GM18508 (cell line): ENCODE measurements around the gene IGSF22.
"Not testable (repeated sequence)": the region's sequence is repeated elsewhere in the genome, so short reads cannot be mapped to it uniquely, and the experiment has no call there.

Experiments
- ATAC-seq: cut with Tn5 transposase; IDR thresholded peaks from one replicate; pipeline ENCODE4 v1.9.1; 2021; ENCODE audit warnings: moderate number of reproducible peaks; ENCODE audit not compliant: insufficient read depth, unreplicated experiment

The IGSF22 gene

DNA sequence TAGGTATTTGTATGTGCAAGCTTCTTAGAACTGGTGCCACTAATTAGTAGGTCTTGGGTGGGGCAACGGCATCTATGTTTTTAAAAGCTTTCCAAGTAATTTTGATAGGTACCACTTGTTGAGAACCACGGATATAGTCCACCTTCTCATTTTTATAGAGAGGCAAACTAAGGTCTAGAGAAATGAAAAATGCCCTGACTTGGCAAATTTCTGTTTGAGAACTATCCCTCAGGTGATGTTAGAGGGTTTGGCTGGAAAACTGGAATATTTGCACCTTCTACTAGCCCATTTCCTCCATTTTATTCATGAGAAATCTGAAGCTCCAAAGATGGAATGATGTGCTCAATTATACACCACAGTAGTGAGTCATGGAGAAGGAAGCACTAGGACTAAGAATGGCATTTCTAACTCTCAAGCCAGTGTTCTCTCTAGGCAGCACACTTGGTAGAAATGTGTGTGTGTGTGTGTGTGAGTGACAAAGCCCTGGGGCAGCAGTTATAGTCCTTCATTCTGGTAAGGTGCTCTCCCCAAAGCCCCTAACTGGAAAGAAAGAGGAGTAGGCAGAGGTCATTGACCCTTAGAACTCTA is 29.3 kb downstream of the IGSF22 start:
- no peak for ATAC-seq

DNA sequence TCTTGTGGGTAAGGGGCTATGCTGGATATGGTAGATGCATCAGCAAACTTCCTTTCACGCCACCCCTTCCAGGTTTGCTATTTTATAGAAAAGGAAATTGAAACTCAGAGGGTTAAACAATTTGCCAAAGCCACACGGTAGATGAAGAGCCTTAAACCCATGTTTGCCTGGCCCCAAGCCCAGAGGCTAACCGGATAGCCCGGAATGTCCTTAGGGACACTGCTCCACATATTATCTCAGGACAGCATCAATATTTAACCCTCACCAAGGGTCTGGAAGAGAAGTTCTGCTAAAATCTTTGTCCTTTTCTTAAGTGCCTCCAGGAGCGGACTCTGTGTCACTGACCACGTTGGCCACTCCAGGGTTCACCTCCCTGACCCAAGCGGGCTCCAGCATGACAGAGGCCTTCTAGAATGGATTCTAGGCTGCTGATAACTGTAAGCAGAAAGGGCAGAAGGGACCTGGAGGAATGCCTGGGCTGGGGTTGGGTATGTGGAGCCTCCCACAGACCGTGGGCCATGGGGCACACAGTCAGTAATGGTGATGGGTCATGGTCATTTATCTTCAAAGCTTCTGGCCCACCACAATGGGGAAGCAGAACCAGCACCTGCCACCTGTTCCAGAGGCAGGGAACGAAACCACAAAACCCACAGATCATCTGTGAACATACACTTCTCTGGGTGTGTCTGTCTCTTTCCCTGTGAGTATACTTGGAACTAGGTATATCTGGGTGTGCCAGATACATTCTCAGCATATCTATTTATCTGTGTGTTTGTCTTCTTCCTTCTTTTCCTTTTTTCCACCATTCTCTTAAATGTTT is 32.8 kb downstream of the IGSF22 start:
- ATAC-seq: no peak

DNA sequence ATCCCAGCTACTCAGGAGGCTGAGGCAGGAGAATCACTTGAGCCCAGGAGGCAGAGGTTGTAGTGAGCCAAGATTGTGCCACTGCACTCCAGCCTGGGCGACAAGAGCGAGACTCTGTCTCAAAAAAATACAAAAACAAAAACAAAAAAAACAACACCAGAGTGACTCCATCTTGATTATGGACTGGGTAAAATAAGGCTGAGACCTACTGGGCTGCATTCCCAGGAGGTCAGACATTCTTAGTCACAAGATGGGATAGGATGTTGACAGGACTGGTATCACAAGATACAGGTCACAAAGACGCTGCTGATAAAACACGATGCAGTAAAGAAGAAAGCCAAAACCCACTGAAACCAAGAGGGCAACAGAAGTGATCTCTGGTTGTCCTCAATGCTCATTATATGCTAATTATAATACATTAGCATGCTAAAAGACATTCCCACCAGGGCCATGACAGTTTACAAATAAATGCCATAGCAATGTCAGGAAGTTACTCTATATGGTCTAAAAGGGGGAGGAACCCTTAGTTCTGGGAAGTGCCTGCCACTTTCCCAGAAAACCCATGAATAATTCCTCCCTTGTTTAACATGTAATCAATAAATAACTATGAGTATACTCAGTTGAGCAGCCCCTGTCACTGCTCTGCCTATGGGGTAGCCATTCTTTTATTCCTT is 34.4 kb downstream of the IGSF22 start:
- ATAC-seq: not testable (repeated sequence)

DNA sequence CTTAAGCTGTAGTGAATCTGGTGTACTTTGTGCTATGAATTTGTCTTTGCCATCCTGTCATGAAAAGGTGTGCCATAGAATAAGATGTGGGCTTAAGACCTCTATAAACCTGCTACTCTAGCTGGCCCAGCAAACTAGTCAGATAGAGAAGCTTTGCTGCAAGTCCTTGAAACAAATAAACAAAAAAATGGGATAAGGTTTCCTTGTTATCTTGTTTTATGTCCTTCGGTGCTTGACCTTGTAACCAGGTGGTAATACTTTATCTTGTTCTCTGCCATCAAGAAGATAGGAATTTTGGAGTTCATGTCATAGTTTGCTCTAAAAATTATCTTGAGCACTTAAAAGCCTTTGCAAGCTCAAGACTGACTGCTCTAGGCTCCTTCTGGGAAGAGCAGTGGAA is 41.7 kb downstream of the IGSF22 start:
- no peak for ATAC-seq

DNA sequence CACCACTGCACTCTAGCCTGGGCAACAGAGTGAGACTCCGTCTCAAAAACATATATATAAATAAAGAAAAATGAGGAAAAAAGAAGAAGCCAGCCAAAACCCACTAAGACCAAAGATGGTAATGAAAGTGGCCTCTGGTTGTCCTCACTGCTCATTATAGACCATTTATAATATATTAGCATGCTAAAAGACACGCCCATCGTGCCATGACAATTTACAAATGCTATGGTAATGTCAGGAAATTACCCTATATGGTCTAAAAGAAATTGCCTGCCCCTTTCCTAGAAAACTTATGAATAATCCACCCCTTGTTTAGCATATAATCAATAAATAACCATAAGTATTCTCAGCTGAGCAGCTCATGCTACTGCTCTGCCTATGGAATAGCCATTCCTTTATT is 43.5 kb downstream of the IGSF22 start:
- ATAC-seq: no peak

DNA sequence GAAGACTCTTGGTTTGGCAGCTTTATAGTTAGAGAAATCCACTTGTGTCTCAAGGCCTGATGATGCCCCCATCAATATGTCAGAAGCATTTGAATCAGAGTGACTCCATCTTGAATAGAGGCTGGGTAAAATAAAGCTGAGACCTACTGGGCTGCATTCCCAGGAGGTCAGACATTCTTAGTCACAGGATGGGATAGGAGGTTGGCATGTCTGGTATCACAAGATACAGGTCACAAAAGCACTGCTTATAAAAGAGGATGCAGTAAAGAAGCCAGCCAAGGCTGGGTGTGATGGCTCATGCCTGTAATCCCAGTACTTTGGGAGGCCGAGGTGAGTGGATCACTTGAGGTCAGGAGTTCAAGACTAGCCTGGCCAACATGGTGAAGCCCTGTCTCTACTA is 44.0 kb downstream of the IGSF22 start:
- ATAC-seq: not testable (repeated sequence)

DNA sequence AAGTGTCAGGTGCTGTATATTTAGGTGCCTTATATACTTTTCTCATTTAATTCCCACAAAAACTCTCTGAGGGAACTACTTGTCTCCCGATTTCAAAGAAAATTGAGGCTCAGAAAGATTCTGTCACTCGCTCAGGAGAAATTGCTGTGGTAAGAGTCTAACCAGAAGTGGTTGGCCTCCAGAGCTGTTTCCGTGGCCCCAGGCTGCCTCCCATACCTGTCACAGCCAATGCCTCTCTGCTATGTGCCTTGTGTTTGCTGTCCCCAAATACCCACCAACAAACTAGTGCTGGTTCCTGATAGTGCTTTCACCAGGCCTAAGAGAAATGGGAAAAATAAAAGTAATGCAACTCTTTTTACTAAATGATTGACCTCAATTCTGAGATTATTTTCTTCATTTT is 48.4 kb downstream of the IGSF22 start:
- ATAC-seq: no peak

DNA sequence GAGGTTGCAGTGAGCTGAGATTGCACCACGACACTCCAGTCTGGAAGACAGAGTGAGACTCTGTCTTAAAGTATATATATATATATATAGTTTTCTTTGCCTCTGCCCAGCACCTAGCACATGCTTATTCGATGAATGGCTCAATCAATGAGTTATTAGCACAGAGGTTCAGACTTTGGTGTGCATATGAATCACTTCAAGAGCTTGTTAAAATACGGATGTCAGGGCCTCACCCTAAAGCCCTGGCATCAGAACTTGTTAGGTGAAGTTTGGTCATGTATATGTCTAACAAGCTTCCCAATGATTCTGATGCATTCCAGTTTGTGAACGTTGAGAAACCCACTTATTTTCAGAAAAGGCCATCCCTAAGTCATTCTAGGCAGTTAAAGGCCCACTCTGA is 49.2 kb downstream of the IGSF22 start:
- ATAC-seq: no peak

DNA sequence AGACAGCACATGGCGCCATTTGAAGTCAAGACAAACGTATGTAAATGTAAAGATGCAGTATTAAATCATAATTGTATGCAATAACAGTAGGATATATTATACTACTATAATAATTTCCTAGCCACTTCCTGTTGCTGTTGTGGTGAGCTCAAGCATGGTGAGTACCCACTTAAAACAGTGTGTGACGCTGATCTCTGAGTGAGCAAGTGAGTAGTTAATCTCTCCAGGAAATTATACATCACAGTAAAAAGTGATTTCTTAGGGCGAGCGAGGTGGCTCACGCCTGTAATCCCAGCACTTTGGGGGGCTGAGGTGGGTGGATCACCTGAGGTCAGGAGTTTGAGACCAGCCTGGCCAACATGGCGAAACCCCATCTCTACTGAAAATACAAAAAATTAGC is 53.8 kb downstream of the IGSF22 start:
- not testable (repeated sequence) for ATAC-seq

DNA sequence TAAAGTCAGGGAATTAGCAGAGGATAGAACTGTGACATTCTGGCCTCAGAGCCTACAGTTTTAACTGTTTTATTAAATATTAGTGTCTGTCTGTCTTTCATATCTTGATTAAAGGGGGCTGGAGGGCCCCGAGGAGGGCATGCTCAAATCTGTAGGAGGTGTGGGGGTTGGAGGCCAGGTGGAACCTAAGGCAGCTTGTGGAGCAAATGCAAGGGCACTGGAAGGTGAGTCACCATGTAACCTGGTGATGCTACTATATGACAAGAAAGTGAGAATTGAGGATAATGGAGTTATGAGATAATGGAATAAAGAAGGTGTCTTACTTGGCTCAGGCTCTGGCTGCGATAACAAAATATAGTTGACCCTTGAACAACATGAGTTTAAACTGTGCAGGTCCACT is 54.7 kb downstream of the IGSF22 start:
- no peak for ATAC-seq

DNA sequence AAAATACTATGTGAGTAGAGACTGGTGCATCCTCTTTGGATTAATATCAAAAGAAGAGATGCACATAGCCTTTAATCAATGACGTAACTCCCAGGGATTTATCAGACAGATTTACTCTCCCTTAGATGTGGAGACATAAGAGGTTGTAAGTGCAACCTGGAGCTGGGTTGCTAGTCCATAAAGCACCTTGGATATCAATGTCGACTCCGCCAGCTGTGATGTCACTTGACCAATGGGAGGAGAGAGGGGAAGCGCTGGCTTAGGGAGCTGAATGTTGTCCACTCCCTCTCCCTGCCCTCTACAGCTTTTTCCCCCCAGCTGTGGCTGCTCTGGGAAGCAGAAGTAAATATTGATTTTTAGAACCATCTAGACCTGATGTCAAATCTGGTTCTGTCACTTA is 56.3 kb downstream of the IGSF22 start:
- no peak for ATAC-seq

DNA sequence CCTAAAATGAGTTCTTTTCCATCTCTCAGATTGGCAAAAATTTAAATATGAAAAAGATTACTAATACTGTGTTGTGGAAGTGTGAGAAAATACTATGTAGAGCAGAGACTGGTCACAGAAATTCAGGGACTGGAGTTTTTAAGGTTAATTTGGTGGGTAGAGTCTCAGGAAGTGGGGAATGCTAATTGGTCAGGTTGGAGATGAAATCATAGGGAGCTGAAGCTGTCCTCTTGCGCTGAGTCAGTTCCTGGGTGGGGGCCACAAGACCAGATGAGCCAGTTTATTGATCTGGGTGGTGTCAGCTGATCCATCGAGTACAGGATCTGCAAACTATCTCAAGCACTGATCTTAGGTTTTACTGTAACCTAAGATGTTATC is 56.8 kb downstream of the IGSF22 start:
- no peak for ATAC-seq

DNA sequence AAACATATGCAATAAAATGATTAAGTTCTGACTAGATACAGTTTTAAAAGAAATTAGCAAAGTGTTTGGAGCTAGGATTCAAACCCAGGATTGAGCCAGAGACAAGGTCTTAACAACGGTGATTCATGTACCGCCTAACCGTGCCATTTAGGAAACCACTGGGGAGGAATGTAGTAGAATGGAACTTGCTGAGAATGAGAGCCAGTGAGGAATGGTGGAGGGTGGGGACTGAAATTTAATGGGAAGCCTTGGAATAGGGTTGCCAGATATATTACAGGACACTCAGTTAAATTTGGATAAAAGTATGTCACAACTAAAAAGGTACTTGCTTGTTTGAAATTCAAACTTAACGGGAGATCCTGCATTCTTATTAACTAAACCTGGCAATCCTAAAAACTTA is 57.9 kb downstream of the IGSF22 start:
- ATAC-seq: no peak

DNA sequence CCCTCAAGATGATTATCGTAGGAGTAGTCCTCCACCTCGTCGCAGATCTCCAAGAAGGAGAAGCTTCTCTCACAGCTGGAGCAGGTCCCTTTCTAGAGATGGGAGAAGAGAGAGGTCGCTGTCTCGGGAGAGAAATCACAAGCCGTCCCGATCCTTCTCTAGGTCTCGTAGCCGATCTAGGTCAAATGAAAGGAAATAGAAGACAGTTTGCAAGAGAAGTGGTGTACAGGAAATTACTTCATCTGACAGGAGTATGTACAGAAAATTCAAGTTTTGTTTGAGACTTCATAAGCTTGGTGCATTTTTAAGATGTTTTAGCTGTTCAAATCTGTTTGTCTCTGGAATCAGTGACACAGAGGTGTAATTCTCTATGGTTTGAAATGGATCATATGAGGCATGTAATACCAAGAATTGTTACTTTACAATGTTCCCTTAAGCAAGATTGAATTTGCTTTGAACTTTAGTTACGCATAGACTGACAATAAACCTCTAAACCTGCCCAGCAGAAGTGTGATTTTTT is 60.6 kb downstream of the IGSF22 start:
- not testable (repeated sequence) for ATAC-seq

DNA sequence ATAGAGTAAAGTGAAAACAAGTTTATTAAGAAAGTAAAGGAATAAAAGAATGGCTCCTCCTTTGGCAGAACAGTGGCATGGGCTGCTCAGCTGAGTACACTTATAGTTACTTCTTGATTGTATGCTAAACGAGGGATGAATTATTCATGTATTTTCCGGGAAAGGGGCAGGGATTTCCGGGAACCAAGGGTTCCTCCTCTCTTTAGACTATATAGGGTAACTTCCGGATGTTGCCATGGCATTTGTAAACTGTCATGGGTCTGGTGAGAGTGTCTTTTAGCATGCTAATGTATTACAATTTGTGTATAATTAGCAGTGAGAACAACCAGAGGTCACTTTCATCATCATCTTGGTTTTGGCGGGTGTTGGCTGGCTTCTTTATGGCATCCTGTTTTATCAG is 68.3 kb downstream of the IGSF22 start:
- no peak for ATAC-seq
